Eye (tissue), 1 donor: ENCODE results near the gene ASB16.
"Not testable (repeated sequence)": the region's sequence is repeated elsewhere in the genome, so short reads cannot be mapped to it uniquely, and the experiment has no call there.

Source experiments
- DNase-seq: peaks from one replicate; pipeline ENCODE4 v3.0.0-alpha.2; 2015

The ASB16 gene

GRCh38 chr17:44147812-44148211 is 22.7 kb upstream of the ASB16 start:
- DNase-seq = no peak

DNA sequence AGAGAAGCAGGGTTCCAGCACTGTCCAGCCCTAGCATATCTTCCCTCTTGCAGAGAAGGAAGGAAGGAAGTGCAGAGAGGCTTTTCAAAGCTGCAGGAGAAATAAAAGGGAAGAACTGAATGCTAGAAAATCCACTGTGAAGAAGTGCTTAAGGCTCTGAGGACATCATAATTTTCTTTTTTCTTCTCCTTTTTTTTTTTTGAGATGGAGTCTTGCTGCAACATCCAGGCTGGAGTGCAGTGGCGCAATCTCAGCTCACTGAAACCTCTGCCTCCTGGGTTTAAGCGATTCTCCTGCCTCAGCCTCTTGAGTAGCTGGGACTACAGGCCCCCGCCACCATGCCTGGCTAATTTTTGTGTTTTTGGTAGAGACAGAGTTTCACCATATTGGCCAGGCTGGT is 21.4 kb upstream of the ASB16 start:
- DNase-seq = not testable (repeated sequence)

- DNase-seq = no peak
Observed at GRCh38 chr17:44149750-44150329, 20.7 kb upstream of the ASB16 start.

GRCh38 chr17:44152875-44153274 is 17.6 kb upstream of the ASB16 start:
- DNase-seq = no peak

DNA sequence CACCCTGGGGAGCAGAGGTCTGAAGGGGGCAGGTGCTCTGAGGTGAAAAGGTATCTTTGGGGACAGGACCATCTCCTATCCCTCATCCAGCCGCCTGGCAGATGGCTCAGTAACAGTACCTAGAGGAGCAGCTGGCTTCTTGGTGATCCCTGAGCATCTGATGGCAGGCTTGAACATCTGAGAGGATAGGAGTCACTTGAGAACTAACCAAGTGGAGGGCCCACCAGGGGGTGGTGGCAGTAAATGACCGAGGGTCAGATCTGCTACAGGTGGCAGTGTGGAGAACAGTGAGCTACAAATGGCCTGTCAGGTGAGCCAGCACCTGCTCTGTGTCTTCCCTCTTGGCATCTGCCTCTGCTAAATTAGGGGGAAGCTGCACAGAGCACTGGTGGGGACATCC is 15.0 kb upstream of the ASB16 start:
- no peak for DNase-seq

DNA sequence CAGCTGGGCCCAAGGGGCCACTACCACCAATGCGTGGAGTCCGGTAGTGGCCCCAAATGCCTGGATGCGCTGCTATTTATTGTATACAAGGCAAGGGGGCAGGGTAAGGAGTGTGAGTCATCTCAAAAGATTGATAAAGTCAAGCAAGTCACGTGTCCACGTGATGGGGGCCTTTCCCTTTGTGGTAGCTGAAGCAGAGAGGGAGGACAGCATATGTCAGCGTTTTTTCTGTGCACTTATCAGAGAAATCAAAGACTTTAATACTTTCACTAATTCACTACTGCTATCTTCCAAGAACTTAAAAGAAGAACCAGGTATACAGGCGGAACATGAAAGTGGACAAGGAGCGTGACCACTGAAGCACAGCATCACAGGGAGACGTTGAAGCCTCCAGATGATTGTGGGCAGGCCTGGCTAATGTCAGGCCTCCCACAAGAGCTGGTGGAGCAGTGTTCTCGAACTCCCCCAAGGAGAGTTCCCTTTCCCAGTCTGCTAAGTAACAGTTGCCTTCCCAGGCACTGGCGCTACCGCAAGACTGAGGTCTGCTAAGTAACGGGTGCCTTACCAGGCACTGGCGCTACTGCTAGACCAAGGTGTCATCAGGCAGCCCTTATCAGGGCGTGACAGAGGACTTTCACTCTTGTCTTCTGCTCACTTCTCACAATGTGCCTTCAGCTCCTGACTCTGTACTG is 10.8 kb upstream of the ASB16 start:
- no peak for DNase-seq

DNA sequence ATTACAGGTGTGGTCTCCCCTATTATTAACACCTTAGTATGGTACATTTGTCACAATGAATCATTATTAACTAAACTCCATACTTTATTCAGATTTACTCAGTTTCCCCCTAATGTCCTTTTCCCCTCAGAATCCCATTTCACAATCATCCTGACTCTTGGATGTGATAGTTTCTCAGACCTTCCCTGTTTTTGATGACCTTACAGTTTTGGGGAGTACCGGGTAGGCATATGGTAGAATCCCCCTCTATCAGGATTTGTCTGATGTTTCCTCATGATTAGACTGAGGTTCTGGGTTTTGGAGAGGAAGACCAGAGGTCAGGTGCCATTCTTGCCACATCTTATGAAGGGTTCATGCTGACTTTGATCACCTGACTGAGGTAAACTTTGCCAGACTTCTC is 6.0 kb upstream of the ASB16 start:
- DNase-seq = no peak

- DNase-seq = no peak
Observed at GRCh38 chr17:44167181-44167861, 3.2 kb upstream of the ASB16 start.

DNA sequence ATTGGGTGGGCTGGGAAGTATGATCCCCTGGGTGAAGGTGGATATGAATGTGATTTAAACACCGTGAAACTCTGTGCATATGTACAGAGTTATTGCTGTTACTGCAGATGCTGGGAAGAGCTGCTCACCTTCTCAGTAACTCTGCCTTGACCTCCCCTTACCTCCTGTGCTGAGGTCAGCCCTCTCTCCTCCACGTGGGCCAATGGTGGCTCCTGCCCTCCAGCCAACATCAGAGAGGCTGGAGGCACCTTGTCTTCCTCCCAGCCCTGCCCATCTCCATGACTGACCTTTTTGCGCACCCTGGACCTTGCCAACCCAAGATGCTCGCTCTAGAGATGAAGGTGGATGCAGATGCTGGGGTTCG is 387 bp upstream of the ASB16 start:
- no peak for DNase-seq

- DNase-seq = no peak
Observed at GRCh38 chr17:44171931-44172455, 1.5 kb downstream of the ASB16 start.

- DNase-seq = no peak
Observed at GRCh38 chr17:44174427-44174826, 3.9 kb downstream of the ASB16 start.

- DNase-seq = no peak
Observed at GRCh38 chr17:44176257-44176656, 5.8 kb downstream of the ASB16 start.

- no peak for DNase-seq
Observed at GRCh38 chr17:44176671-44177501, 6.4 kb downstream of the ASB16 start.

DNA sequence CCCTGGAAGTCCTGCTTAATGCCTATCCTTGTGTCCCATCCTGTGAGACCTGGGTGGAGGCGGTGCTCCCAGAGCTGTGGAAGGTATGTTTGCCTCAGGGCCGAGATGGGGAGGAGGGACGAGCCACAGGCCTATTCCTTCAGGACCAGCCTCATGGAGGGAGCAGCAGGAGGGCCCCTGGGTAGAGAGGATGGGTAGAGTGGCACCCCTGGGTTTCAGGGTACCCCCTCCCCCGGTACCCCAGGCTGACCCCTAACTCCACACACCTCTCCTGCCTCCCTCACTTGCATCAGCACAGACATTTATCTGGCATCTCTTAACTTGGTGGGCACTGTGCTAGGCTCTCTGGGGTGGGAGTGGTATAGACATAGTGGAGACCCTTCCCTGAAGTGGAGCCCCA is 7.1 kb downstream of the ASB16 start:
- no peak for DNase-seq

- no peak for DNase-seq
Observed at GRCh38 chr17:44178133-44178532, 7.6 kb downstream of the ASB16 start.

GRCh38 chr17:44183024-44183423 is 12.5 kb downstream of the ASB16 start:
- no peak for DNase-seq

DNA sequence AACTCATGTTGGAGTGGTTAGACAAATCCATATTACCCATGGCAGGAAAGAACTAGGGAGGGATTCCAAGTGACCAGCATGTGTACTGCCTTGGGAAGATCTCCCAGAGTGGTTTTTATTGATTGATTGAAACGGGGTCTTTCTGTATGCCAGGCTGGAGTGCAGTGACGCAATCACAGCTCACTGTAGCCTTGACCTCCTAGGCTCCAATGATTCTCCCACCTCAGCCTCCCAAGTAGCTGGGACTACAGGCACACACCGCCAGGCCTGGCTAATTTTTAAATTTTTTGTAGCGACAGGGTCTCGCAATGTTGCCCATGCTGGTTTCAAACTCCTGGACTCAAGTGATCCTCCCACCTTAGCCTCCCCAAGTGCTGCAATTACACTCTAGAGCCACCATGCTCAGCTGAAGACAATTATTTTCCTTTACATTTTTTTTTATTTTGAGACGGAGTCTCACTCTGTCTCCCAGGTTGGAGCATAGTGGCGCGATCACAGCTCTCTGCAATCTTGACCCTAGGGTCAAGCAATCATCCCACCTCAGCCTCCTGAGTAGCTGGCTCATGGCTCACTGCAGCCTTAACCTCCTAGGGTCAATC is 13.8 kb downstream of the ASB16 start:
- no peak for DNase-seq

- DNase-seq = peak; percentile 100
Observed at GRCh38 chr17:44186307-44187130, 16.0 kb downstream of the ASB16 start, which contains the start of gene TMUB2. TMUB2 (plus strand) TSS chr17:44186972; CDS start chr17:44187709, 737 bp downstream.

GRCh38 chr17:44187131-44187899 is 16.8 kb downstream of the ASB16 start:
- DNase-seq = peak; percentile 45

DNA sequence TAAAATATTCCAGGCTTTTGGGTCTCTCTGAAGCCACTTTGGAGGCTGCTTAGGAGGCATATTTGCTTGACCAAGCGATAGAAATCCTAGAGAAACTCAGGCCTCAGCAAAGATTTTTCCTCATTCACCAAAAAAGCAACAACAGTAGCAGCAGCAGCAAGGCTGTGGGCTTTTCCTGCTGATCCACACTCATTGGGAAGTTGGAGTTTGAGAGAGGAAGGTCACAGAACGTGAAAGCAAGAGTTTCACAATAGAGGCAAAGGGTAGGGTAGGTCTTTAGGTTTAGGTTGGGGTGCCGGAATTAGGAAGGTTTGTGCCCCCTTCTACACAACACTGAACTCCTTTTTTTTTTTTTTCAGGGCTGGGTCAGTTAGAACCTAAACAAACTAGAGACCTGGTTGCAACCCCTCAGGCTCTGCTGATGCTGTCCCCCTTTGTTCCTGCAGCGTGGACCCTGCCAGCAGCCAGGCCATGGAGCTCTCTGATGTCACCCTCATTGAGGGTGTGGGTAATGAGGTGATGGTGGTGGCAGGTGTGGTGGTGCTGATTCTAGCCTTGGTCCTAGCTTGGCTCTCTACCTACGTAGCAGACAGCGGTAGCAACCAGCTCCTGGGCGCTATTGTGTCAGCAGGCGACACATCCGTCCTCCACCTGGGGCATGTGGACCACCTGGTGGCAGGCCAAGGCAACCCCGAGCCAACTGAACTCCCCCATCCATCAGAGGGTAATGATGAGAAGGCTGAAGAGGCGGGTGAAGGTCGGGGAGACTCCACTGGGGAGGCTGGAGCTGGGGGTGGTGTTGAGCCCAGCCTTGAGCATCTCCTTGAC is 18.3 kb downstream of the ASB16 start:
- no peak for DNase-seq
